Endothelial cell of umbilical vein (primary cell): Measurements from ENCODE around the gene PPP1R1B. TPM values are rescaled to one million over a fixed set of nuclear protein-coding genes. Genes with fewer than 3 reads are reported as not detected.

ENCODE experiments used
- BruUV-seq: library from RNA; stranded (reverse); fragments of 400-500 nt; replicated peaks from 2 replicates; lab custom pipeline; 2021; lab: Mats Ljungman, UMichigan
- CTCF ChIA-PET: fragments of 300-600, 350-600 bp; sonication (Branson Sonifier 250); formaldehyde crosslinking; loops from one replicate; lab custom pipeline; 2021; ENCODE audit warnings: antibody characterized with exemption, inconsistent platforms; lab: Charles Lee
- POLR2A ChIA-PET: fragments of 300-600, 350-600 bp; sonication (Branson Sonifier 250); formaldehyde crosslinking; loops from one replicate; lab custom pipeline; 2021; ENCODE audit warnings: antibody characterized with exemption, inconsistent platforms; lab: Charles Lee
- DNase-seq: peaks from one replicate; pipeline ENCODE4 v3.0.0-alpha.2; 2011; ENCODE audit warnings: low read depth, low spot score
- FAIRE-seq: peaks from 2 replicates; lab custom pipeline; 2011; peaks lifted over from hg19 to GRCh38; lab: Jason Lieb, UNC
- H2AFZ ChIP-seq: 2 replicates; pipeline ENCODE4 v1.6.0; 2012; ENCODE audit warnings: low read depth, low read length, control low read depth, inconsistent platforms
- H3K27ac ChIP-seq: 2 replicates; pipeline ENCODE4 v1.5.1; 2011; ENCODE audit warnings: low read depth, mild to moderate bottlenecking, control low read depth, low read length, moderate library complexity; ENCODE audit not compliant: insufficient read depth
- H3K27me3 ChIP-seq, 2 experiments: 2 replicates each; pipeline versions ENCODE4 v1.6.0 to v1.6.1; 2011; ENCODE audit warnings: low read length in 2 of 2, mixed read lengths in 1 of 2; ENCODE audit not compliant: control insufficient read depth in 2 of 2, insufficient read depth in 2 of 2
- H3K36me3 ChIP-seq, 2 experiments: 2 replicates in 1 of 2; 3 replicates in 1 of 2; pipeline ENCODE4 v1.5.1; 2011; ENCODE audit warnings: low read length in 2 of 2, mild to moderate bottlenecking in 1 of 2, moderate library complexity in 1 of 2; ENCODE audit not compliant: control insufficient read depth in 2 of 2, insufficient read depth in 2 of 2; ENCODE audit errors: extremely low read depth in 1 of 2
- H3K4me1 ChIP-seq: 3 replicates; pipeline ENCODE4 v1.5.1; 2011; ENCODE audit warnings: mild to moderate bottlenecking, low read length; ENCODE audit not compliant: control insufficient read depth, insufficient read depth; ENCODE audit errors: extremely low read depth
- H3K4me2 ChIP-seq: 2 replicates; pipeline ENCODE4 v1.6.1; 2011; ENCODE audit warnings: low read length, control low read depth, mixed read lengths; ENCODE audit not compliant: insufficient read depth
- H3K4me3 ChIP-seq, 3 experiments: fragments of 200-600 bp in 1 of 3; sonication (generic), shearing (Covaris generic) in 1 of 3; replicated peaks in 1 of 3; 2 replicates each; pipeline ENCODE4 v1.5.1; 2011 to 2016; ENCODE audit warnings: control low read depth in 3 of 3, low read length in 3 of 3, mild to moderate bottlenecking in 2 of 3, inconsistent platforms in 1 of 3, low read depth in 1 of 3, moderate library complexity in 1 of 3; ENCODE audit not compliant: insufficient read depth in 1 of 3
- H3K79me2 ChIP-seq: 2 replicates; pipeline ENCODE4 v1.6.0; 2012; ENCODE audit warnings: low read length, inconsistent platforms; ENCODE audit not compliant: control insufficient read depth, insufficient read depth
- H3K9ac ChIP-seq: replicated peaks from 2 replicates; pipeline ENCODE3; 2011; ENCODE audit warnings: low read length, control low read depth; ENCODE audit not compliant: insufficient read depth; ENCODE audit errors: extremely low read depth
- H3K9me1 ChIP-seq: replicated peaks from 3 replicates; pipeline ENCODE4 v1.6.0; 2011; ENCODE audit warnings: mild to moderate bottlenecking, low read length; ENCODE audit not compliant: control insufficient read depth, insufficient read depth; ENCODE audit errors: extremely low read depth
- H3K9me3 ChIP-seq: replicated peaks from 2 replicates; pipeline ENCODE4 v1.5.1; 2012; ENCODE audit warnings: low read length, inconsistent platforms; ENCODE audit not compliant: control insufficient read depth, insufficient read depth
- H4K20me1 ChIP-seq: replicated peaks from 2 replicates; pipeline ENCODE3; 2011; ENCODE audit warnings: mild to moderate bottlenecking, low read length; ENCODE audit not compliant: control insufficient read depth, insufficient read depth; ENCODE audit errors: extremely low read depth
- CTCF ChIP-seq, 2 donors: IDR thresholded peaks; 1 replicate in 1 of 2; 2 replicates in 1 of 2; pipeline ENCODE4 v1.5.1; 2011; ENCODE audit warnings: low read length in 2 of 2, mild to moderate bottlenecking in 2 of 2, moderate library complexity in 2 of 2, control low read depth in 1 of 2, inconsistent platforms in 1 of 2, low read depth in 1 of 2; ENCODE audit not compliant: insufficient read depth in 1 of 2; ENCODE audit errors: extremely low read depth in 1 of 2
- JUN ChIP-seq: IDR thresholded peaks from 2 replicates; pipeline ENCODE4 v1.6.1; 2011; ENCODE audit warnings: borderline replicate concordance, low read depth; ENCODE audit not compliant: insufficient read length, insufficient read depth
- MAX ChIP-seq: IDR thresholded peaks from 2 replicates; pipeline ENCODE4 v1.6.1; 2011; ENCODE audit not compliant: insufficient read depth, insufficient read length
- POLR2AphosphoS5 ChIP-seq: IDR thresholded peaks from 2 replicates; pipeline ENCODE4 v1.6.1; 2012; ENCODE audit warnings: low read depth, mild to moderate bottlenecking, control low read depth, low read length, moderate library complexity; ENCODE audit not compliant: insufficient read depth
- dilution Hi-C: fragments of 300-500 bp; cut with MboI; formaldehyde crosslinking; loops from one replicate; pipeline ENCODE4 v1.15.0; 2019; ENCODE audit warnings: low sequenced_read_pairs; ENCODE audit not compliant: extremely low pct_ligation_motif_present
- intact Hi-C: fragments of 100-400 bp; cut with micrococcal nuclease; formaldehyde crosslinking; loops from one replicate; pipeline ENCODE4 v1.10.0; 2022
- polyA plus RNA-seq, 4 experiments: library from polyadenylated mRNA; depleted of rRNA in 3 of 4; stranded (reverse) in 3 of 4; unstranded in 1 of 4; fragments of >200 nt; gene quantifications; 2 replicates each; pipeline versions ENCODE4 v1.2.1 to v1.2.3, GENCODE V29; 2011 to 2012; ENCODE audit warnings: missing spikeins in 1 of 4
- total RNA-seq: library from RNA; stranded (reverse); gene quantifications from 2 replicates; pipeline ENCODE4 v1.2.3, GENCODE V29; 2021

PPP1R1B gene
- total and polyA plus RNA-seq, 2 donors (not counting 3 experiments of a cell fraction or from before 2014, with no cell fraction given) = not detected

- Histone ChIP-seq H3K27ac (no peak overlapping the region), H4K20me1 (no peaks in the 10 kb centered on the region), H2AFZ (no peak overlapping the region), H3K27me3 (peaks cover 28 to 40% of the 10 kb centered on the region in 2 experiments), H3K4me2 (no peak overlapping the region), H3K9me3 (no peaks in the 10 kb centered on the region), H3K4me1 (peaks cover 4% of the 10 kb centered on the region), H3K9me1 (no peaks in the 10 kb centered on the region), H3K36me3 (no peaks in the 10 kb centered on the region), H3K9ac (no peak overlapping the region), H3K79me2 (no peaks in the 10 kb centered on the region), H3K4me3 (no peak overlapping the region)
- FAIRE-seq (no peak), DNase-seq (no peak)
- TF ChIP-seq MAX (no peak), POLR2AphosphoS5 (no peak), JUN (no peak), CTCF (IDR thresholded peaks at IDR 0.05; ENCODE audit: extremely low read depth in 1 of 2, insufficient read depth in 1 of 2, low read depth in 1 of 2, low read length in 2 of 2) (no peak)
- dilution Hi-C loops = loop anchor here (10.0 kb wide), 1 partner anchor 112 kb away; no protein-coding TSS in a partner anchor
- no TSS peak for BruUV-seq
- CTCF ChIA-PET = interaction anchor here (1.2 to 6.4 kb wide), 7 partner anchors 8 to 98 kb away, joined by 3 to 141 read pairs (median 7); partner anchors contain the start of gene MIEN1
- POLR2A ChIA-PET = no interaction called here
- intact Hi-C loops = no loop called here
These were observed 5.6 kb downstream of the PPP1R1B start for GRCh38 chr17:39632153-39632941.
